Measurements from ENCODE around the gene SIPA1.
A peak's percentile ranks its signal among the peaks of the same experiment; 100 is the strongest.

The SIPA1 gene, protein sequence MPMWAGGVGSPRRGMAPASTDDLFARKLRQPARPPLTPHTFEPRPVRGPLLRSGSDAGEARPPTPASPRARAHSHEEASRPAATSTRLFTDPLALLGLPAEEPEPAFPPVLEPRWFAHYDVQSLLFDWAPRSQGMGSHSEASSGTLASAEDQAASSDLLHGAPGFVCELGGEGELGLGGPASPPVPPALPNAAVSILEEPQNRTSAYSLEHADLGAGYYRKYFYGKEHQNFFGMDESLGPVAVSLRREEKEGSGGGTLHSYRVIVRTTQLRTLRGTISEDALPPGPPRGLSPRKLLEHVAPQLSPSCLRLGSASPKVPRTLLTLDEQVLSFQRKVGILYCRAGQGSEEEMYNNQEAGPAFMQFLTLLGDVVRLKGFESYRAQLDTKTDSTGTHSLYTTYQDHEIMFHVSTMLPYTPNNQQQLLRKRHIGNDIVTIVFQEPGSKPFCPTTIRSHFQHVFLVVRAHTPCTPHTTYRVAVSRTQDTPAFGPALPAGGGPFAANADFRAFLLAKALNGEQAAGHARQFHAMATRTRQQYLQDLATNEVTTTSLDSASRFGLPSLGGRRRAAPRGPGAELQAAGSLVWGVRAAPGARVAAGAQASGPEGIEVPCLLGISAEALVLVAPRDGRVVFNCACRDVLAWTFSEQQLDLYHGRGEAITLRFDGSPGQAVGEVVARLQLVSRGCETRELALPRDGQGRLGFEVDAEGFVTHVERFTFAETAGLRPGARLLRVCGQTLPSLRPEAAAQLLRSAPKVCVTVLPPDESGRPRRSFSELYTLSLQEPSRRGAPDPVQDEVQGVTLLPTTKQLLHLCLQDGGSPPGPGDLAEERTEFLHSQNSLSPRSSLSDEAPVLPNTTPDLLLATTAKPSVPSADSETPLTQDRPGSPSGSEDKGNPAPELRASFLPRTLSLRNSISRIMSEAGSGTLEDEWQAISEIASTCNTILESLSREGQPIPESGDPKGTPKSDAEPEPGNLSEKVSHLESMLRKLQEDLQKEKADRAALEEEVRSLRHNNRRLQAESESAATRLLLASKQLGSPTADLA

DNA sequence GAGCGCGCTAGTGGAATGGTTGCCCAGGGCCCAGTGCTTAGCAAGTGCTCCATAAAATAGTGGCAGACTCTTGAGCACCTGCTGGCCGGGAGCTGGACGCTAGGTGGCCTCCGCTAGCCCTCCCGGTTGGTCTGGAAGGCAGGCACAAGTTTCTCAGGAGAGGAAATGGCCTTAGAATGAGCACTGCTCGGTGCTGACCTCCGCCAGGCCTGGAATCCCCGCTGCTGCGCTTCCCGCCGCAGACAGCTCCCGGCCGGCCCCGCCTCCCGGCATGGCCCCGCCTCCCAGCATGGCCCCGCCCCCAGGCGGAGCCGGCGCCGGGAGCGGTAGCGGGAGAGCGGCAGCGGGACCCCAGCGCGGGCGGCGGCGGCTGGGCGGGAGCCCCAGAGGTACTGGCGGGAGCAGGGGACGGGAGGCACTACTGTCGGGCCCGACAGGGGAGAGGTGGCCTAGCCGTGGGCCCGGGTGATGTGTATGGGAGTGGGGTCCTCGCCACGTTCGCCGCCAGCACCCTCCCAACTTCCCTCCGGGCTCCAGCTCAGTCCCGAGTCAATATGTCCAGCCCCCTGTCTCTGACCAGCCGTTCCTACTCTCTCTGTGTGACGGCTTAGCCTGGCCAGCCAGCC, at the start of gene SIPA1:
TSS of gene SIPA1 (plus strand) at position 308 of the 626 bp plus-strand sequence. CDS start 2,821 bp downstream, outside the sequence.
- DNase-seq, result peak; percentile 50 to 57

DNA sequence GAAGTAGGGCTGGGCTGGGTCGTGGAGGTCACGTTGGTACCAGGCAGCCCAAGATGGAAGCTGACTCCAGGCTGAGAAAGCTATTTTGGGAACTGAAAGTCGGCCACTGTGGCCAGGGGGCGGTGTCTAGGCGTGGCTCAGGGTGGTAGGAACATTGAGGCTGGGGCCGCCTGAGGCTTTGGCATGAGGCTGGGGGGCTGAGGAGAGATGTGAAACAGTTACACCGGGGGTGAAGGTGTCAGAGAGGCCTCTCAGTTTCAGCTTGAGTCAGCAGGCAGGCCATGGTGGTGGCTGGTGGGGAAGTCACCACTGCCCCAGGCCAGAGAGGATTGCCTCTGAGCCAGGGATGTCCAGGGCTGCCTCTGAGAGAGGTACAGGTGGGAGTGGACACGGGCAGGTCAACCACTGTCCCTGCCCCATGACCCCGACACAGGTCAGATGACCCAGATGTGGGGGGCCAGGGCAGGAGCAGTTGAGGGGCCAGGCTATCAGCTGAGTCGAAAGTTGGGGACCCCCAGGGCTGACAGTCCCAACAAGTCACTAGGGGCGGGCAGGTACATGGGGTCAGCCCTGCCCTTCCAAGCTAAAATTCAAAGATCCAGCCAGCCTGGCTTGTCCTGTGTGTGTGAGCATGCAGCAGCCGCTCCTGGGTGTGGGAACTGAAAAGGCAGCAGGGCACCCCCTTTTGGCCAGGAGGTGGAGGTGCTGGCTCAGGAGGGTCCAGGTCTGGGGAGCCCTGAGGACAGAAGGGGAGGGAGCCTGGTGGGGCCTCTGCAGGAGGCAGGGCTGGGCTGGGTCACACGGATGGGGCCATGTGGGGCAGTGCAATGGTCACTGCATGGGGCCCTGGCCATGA, 49.5 kb upstream of the SIPA1 start:
- peak; percentile 11 to 13 for DNase-seq

DNA sequence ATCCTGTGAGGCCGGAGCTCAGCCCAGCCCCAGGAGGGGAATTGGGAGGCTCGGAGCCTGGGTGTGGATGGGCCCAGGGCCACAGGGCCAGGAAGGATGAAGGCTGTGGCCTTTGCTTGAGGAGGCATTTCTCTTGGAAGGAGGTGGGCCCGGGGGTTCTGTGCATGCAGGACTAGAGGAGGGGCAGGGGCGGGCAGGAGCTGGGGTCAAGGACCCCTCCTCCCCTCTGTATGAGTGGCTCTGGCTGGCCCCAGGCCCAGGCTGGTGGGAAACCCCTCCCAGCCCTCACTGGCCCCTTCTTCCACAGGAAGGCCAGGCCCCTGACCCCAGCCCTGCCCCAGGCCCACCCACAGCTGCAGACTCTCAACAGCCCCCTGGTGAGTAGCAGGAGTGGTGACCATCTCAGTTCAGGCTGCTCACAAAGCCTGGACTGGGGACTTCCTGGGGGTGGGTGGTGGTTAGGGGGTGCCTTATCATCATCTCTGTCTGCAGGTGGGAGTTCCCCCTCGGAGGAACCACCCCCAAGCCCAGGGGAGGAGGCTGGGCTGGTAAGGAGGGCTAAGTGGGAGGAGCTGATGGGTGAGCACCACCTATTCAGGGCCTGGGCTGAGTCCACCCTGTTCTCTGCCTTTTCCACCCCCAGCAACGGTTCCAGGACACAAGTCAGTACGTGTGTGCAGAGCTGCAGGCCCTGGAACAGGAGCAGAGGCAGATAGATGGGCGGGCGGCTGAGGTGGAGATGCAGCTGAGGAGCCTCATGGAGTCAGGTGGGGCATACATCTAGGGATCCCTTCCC, 48.3 kb upstream of the SIPA1 start:
- no peak for DNase-seq

DNA sequence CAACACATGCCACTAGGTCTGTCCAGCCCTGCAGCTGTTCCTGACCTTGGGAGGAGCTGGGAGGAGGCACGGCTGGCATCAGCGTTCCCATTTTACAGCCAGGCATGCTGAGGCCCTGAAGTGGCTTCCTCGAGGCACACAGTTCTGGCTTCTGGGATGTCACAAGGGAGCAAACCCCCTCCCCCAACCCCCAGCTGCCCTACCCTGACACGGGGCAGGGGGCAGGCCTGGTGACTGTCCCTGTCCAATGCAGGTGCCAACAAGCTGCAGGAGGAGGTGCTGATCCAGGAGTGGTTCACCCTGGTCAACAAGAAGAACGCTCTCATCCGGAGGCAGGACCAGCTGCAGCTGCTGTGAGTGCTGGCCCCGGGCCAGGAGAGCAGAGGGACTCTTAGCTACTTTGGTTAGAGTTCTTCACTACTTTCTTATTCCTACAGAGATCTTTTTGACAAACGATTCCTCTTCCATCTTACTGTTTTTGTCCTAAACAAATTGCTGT, 47.6 kb upstream of the SIPA1 start:
- peak in 1 of 2 experiments; percentile 54 for DNase-seq

DNA sequence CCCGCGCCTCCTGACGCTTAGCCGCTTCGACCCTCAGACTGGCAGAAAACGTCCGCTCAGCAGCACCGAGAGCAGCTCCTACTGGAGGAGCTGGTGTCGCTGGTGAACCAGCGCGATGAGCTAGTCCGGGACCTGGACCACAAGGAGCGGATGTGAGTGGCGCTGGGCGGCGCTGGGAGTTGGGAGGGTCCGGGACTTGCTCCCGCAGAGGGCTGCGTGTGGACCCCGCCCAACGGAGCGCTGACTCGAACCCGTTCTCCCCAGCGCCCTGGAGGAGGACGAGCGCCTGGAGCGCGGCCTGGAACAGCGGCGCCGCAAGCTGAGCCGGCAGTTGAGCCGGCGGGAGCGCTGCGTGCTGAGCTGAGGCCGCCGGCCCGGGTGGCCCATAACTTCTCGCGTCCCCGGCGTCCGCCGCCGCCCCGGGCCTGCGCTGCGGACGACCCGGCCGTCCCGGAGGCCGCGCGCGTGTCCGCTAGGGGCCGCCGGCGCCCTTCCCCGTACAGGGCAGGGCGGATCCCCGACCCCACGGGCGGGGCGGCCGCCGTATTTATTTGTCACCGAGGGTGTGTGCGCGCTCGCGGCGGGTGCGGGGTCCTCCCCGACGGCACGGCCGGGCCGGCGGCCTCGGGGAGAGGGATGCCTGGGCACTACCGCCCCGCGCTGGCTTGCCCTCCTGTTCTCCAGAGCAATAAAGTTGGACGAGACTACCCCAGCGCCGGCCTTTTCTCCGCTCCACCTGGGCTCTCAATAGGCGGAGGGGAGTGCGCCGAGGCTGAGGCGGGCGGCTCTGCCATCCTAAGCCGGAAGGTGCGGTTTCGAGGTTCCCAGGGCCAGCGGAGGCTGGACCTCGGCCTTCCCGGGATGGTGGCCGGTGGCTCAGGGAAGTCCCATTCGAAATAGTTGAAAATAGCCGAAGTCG, 45.7 kb upstream of the SIPA1 start:
- no peak for DNase-seq

DNA sequence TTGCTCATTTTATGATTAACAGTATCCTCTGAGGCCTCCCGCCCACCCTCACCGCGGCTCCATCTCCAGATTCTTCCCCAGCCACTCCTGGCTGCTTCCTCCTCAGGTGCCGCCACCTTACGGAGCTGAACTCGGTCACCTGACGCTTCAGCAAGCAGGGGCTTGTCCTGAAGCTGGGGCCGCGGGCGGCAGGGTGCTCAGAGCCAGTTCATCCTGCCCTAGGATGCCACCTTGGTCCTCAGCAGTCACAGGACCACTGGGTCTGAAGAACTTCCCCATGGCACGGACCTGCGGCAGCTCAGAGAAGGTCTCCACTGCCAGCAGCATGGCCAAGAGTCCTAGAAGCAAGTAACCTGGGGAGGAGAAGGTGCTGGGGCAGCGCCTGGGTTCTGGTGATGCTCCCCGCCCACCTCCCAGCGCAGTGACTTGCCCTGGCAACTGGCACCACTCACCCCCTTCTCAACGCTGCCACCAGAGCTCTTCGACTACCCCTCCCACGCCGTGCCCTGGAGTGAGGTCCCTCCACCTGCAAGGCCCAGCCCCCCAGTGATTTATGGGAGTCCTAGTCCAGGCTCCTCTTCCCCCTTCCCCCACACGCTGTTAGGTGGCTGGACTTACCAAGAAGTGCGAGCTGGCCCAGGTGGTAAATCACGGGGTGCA, 44.9 kb upstream of the SIPA1 start:
- DNase-seq, result no peak

DNA sequence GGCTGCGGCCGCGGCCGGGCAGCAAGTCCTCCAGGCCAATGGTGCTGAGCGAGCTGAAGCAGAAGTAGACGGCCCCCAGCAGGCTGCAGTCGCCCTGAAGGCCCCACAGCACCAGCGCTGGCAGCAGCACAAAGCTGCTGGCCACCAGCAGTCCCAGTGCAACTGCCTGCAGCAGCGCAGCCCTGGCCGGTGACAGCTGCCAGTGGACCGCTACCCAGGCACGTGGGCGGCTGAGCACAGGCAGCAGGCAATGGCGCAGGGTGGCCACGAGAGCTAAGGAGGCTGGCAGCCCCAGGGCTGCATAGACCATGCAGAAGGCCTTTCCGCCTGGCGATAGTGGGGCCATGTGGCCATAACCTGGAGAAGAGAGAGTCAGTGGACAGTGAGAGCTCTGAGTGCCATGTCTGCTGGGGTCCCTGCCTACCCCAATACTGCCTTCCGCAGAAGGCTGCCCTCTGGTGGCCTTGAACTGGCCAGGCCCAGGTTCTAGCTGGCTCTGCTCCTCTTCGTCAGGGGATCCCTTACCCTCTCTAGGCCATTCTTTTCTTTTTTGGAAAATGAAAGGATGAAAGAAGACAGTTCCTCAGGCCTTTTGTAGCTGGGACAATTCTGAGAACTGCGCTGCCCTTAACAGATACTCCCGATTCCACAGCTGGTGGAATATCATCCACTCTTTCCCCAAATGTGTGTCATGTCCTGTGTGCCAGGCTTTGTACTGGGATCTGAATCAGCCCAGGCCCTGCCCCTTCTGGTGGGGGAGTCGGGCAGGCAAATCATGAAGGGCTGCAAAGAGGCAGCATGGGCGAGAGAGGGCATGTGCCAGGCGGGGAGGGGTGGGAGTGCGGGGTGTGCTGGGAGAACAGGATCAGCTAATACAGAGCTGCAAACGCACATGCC, 44.1 kb upstream of the SIPA1 start:
- DNase-seq, result no peak

DNA sequence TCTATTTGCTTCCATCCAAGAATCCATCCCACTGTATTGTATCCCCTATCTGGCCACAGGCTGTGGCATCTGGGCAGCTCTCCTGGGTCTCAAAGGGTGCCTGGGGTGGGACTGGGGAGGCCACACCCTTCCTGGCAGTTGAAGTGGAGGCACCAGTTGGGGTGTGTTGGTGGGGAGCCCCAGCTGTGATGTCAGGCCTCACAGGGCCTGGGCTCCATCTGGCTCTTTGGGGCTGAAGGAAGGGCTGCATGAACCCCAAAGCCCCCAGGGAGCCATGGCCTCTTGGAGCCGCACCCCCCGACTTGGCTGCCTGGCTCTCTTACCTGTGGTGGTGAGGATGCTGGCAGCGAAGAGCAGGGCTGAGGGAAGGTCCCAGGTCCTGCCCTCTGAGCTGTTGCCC, 42.8 kb upstream of the SIPA1 start:
- DNase-seq, result no peak

DNA sequence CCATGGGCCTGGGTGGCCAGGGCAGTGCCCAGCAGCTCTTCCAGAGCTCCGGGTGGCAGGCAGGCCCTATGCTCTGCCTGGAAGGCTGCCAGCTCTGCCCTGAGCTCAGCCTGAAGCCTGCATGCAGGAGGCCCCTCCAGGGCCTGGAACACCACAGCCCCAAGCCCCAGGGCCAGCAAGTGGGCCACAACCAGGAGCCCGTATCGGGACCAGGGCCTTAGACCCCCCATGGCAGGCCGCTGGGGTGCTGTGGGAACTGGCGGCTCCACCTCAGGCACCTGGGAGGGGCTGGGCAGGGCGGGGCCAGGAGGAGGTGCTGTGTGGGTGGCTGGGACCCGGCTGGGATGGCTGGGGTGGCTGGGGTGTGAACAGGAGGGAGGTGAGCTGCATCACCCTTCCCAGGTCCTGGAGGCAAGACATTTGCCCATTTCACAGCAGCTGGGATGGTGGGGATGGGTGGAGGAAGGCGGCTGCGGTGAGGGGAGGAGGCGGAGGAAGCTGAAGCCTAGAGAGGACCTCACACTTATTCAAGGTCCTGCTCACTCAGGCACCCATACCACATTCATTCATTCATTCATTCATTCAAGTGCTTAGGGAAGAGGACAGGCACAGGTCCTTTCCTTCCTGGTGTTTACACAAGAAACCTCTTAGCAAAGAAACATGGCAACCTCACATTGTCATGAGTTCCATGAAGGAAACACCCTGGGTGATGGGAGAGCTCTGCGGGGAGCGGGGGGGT, 42.2 kb upstream of the SIPA1 start, which contains the start of gene KCNK7:
TSS of gene KCNK7 (minus strand) at position 258 of the 739 bp plus-strand sequence. CDS start at position 230, 28 bp downstream.
- no peak for DNase-seq

DNA sequence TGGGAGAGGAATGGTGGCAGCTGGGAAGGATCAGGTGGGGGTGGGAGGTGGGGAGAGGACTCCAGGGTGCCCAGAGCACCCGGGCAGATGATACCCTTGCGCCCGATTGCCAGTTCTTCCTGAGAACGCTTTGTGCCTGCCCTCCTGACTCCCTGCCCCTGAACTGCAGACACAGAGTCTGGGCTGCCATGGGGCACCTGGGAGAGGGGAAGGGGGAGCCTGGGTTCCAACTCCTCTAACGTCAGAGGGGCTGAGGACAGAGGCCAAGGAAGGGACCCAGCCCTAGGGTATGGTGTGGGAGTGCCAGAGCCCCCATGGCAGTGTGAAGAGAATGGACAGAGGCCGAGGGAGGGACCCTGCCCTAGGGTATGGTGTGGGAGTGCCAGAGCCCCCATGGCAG, 41.4 kb upstream of the SIPA1 start:
- no peak for DNase-seq

DNA sequence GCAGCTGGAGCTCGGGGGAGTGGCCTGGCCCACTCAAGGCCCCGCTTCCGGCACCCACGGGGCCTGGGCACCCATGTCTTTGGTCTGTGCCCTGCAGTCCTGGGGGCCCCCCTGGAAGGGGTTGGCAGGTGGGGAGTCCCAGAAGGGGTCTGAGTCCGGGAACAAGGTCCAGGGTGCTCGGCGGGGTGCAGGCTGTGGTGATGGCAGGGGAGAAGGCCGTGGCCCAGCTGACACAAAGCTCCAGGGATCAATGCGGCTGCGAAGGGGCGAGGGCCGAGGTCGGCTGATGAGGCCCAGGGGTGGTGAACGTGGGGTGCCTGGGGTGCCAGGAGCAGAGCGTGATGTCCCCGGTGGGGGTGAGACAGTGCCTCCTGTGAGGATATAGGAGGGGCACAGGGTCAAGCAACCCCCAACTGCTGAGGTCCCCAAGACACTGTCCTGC, 39.6 kb upstream of the SIPA1 start:
- no peak for DNase-seq

DNA sequence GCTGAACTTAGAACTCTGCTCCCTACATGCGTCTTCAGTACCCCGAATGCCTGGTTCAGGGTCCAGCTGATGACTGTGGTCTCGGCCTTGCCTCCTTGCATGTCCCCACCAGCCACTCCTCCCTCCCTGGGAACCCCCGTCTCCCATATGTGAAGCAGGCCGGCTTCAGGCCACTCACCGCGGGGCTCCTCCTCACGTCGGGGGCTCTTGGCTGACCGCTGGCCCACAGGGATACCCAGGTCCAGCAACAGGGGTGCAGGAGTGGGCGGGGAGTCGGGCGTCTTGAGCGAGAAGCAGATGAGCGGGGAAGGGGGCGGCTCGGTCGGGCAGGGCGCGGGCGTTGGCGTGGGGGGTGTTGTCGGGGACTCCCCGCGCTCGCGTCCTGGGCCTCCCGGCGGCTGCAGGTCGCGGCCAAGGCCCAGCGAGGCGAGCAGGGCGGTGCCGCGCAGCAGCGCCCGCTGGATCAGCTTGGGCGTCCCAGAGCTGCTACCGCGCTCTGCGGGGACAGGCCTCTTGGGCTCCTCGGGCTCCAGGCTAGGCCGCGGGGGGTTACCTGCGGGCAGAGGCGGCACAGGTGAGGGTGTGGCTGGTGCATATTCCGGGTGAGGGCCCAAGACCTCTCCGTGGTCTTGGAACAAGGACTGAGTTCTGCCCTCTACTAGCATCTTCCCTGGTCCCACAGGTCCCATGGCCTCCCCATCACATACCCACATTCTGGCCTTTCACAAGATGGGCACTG, 38.5 kb upstream of the SIPA1 start:
- no peak for DNase-seq

DNA sequence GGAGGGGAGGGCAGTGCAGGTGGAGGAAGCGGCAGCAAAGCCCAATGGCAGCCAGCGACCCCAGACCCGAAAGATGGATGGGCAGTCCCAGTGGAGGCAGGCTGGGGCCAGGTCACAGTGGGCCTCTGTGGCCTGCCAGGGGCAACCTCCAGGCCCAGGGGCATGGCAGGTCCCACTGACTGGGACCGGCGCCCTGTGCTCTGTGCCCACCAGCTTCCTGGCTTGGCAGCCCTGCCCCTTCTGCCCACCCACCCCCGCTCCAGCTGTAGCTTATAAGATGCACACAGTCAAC, 38.0 kb upstream of the SIPA1 start:
- DNase-seq, result no peak

DNA sequence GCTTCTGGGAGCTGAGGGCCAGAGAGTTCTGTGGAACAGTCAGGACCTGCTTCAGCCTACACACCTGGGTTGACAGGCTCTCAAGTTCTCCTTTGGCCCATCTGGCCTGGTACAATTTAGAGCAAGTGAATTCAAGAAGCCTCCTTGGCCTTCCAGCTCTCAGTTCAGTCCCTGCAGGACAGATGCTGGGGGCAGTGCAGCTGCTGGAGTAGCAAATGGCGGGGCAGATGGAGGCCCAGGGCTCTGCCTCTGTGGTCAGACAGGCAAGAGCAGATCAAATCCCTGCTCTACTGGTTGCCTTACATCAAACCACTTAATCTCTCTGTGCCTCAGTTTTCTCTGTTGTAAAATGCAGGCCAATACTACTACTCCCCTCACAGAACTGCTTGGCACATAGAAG, 33.6 kb upstream of the SIPA1 start:
- no peak for DNase-seq

DNA sequence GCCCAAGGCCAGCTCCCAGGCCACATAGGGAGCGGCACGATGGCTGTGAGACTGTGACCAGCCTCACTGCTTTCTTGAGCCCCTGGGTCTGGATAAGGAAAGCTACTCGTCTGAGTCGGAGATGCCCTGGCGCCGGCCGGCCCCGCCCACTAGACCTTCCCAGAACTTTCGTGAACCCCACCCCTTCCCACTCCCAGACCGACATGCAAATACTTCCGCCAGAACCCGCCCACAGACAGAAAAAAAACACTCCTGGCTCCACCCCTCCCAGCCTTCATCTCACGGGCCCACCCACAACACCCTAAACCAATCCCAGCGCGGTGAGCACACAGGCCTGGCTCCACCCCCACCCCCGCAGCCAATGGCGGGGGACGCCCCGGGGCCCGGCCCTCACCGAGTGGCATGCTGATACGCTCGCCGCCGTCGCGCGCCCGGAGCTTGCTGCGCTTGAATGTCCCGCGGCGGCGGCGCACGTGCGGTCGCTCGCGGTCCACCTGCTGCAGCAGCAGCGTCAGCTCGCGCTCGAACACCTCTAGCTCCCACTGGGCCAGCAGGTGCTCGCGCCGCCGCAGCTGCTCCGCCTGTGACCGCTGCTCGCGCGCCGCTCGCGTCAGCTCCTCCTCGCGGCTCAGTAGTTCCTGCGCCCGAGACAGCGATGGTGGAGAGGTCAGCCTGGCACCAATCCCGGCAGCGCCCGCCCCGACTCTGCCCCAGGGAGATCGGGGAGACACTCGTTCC, 30.9 kb upstream of the SIPA1 start:
- peak; percentile 30 to 42 for DNase-seq

Measured in NCI-H2081 (cell line).